GM23338 (cell line): ENCODE results near the gene FRMD4A. TPM values are rescaled to one million over a fixed set of nuclear protein-coding genes. Genes with fewer than 3 reads are reported as not detected.

ENCODE experiments used
- ATAC-seq: fragments of 200-7000 bp; cut with Tn5 transposase; 3 replicates; pipeline ENCODE4 v1.9.1; 2020
- DNase-seq: peaks from one replicate; pipeline ENCODE4 v3.0.0-alpha.2; 2015; ENCODE audit warnings: low spot score
- H2AFZ ChIP-seq: fragments of 200-600 bp; sonication (generic); 2 replicates; pipeline ENCODE4 v1.8.0; 2016; ENCODE audit warnings: antibody characterized with exemption, mild to moderate bottlenecking, moderate library complexity
- H3F3A ChIP-seq: fragments of 200-600 bp; sonication (generic); replicated peaks from 2 replicates; pipeline ENCODE4 v1.8.0; 2017; ENCODE audit warnings: antibody characterized with exemption, mixed run types, low read depth
- H3K27ac ChIP-seq: fragments of 200-600 bp; sonication (generic); 2 replicates; pipeline ENCODE4 v1.6.1; 2016; ENCODE audit warnings: low read depth
- H3K27me3 ChIP-seq: fragments of 200-600 bp; sonication (generic); 2 replicates; pipeline ENCODE4 v1.8.0; 2016; ENCODE audit warnings: mild to moderate bottlenecking, mixed run types, moderate library complexity; ENCODE audit not compliant: insufficient read depth
- H3K36me3 ChIP-seq: fragments of 200-600 bp; sonication (generic); 2 replicates; pipeline ENCODE4 v1.8.0; 2016; ENCODE audit warnings: mild to moderate bottlenecking; ENCODE audit not compliant: insufficient read depth
- H3K4me1 ChIP-seq: fragments of 200-600 bp; sonication (generic); 2 replicates; pipeline ENCODE4 v1.8.0; 2016; ENCODE audit warnings: mild to moderate bottlenecking, moderate library complexity; ENCODE audit not compliant: insufficient read depth
- H3K4me2 ChIP-seq: fragments of 200-600 bp; sonication (generic); 2 replicates; pipeline ENCODE4 v1.7.1; 2017; ENCODE audit warnings: mixed run types
- H3K4me3 ChIP-seq: fragments of 200-600 bp; sonication (generic); 2 replicates; pipeline ENCODE4 v1.6.1; 2016; ENCODE audit warnings: mixed run types
- H3K79me2 ChIP-seq: fragments of 200-600 bp; sonication (generic); replicated peaks from 2 replicates; pipeline ENCODE4 v1.8.0; 2017; ENCODE audit warnings: mild to moderate bottlenecking; ENCODE audit not compliant: insufficient read depth
- H3K9me2 ChIP-seq: fragments of 200-600 bp; sonication (generic); 2 replicates; pipeline ENCODE4 v1.8.0; 2017; ENCODE audit not compliant: insufficient read depth
- H4K20me1 ChIP-seq: fragments of 200-600 bp; sonication (generic); replicated peaks from 2 replicates; pipeline ENCODE4 v1.8.0; 2017; ENCODE audit warnings: mild to moderate bottlenecking; ENCODE audit not compliant: insufficient read depth
- H3K27ac Mint-ChIP-seq: 2 replicates; pipeline ENCODE4 v1.8.0; 2020; ENCODE audit warnings: inconsistent platforms, mild to moderate bottlenecking, moderate library complexity, mixed read lengths
- H3K27me3 Mint-ChIP-seq: 3 replicates; pipeline ENCODE4 v1.8.0; 2022; ENCODE audit warnings: low read depth, mild to moderate bottlenecking, moderate library complexity, mixed read lengths, inconsistent platforms; ENCODE audit not compliant: insufficient read depth, poor library complexity
- H3K36me3 Mint-ChIP-seq: 3 replicates; pipeline ENCODE4 v1.8.0; 2021; ENCODE audit warnings: low read depth, mild to moderate bottlenecking, inconsistent platforms, moderate library complexity, mixed read lengths
- H3K4me1 Mint-ChIP-seq: 3 replicates; pipeline ENCODE4 v1.8.0; 2020; ENCODE audit warnings: mild to moderate bottlenecking, inconsistent platforms, mixed read lengths
- H3K4me3 Mint-ChIP-seq: 3 replicates; pipeline ENCODE4 v1.8.0; 2021; ENCODE audit warnings: moderate library complexity, mild to moderate bottlenecking, inconsistent platforms, mixed read lengths
- H3K9me3 Mint-ChIP-seq: 3 replicates; pipeline ENCODE4 v1.8.0; 2020; ENCODE audit warnings: moderate library complexity, mild to moderate bottlenecking, inconsistent platforms, mixed read lengths
- CREB1 ChIP-seq: fragments of 250-450 bp; sonication (Bioruptor Pico); IDR thresholded peaks from 2 replicates; pipeline ENCODE4 v1.5.0; 2020; ENCODE audit warnings: low read depth, mild to moderate bottlenecking, moderate library complexity
- EZH2 ChIP-seq: fragments of 200-600 bp; sonication (generic); IDR thresholded peaks from one replicate; pipeline ENCODE4 v1.8.0; 2017; ENCODE audit warnings: antibody characterized with exemption, mild to moderate bottlenecking, low read depth; ENCODE audit not compliant: unreplicated experiment
- STAT1 ChIP-seq: IDR thresholded peaks from one replicate; pipeline ENCODE4 v1.6.1; 2016; ENCODE audit warnings: antibody characterized with exemption; ENCODE audit not compliant: unreplicated experiment
- ZNF114 ChIP-seq: fragments of 250-450 bp; sonication (Bioruptor Pico); IDR thresholded peaks from 2 replicates; pipeline ENCODE4 v1.5.0; 2020; ENCODE audit warnings: mild to moderate bottlenecking, moderate library complexity
- ZNF331 ChIP-seq: fragments of 250-450 bp; sonication (Bioruptor Pico); IDR thresholded peaks from 2 replicates; pipeline ENCODE4 v1.5.0; 2020; ENCODE audit warnings: low read depth, mild to moderate bottlenecking, moderate library complexity
- polyA plus RNA-seq: library from polyadenylated mRNA; unstranded; fragments of >200 nt; fragmentation: Nextera tagmentation; extraction: Ambion mirVana; gene quantifications from 2 replicates; pipeline ENCODE4 v1.2.1, GENCODE V29; 2016
- total RNA-seq: library from RNA; depleted of rRNA; stranded (reverse); fragments of >200 nt; shearing (Covaris generic); gene quantifications from 2 replicates; pipeline ENCODE4 v1.2.3, GENCODE V29; 2014
- TF ChIP-seq, protein P1 (sequence below): fragments of 250-450 bp; sonication (Bioruptor Pico); IDR thresholded peaks from 2 replicates; pipeline ENCODE4 v1.5.0; 2020; ENCODE audit warnings: mild to moderate bottlenecking, moderate library complexity
- TF ChIP-seq, protein P2 (sequence below), 2 experiments: fragments of 200-600 bp in 1 of 2; sonication (generic) in 1 of 2; conservative IDR thresholded peaks; 2 replicates each; pipeline versions ENCODE4 v1.5.1 to v1.6.1; 2016 to 2017; ENCODE audit warnings: antibody characterized with exemption in 2 of 2, low read depth in 2 of 2, mild to moderate bottlenecking in 2 of 2, moderate library complexity in 1 of 2
- TF ChIP-seq, protein P3 (sequence below): IDR thresholded peaks from 2 replicates; pipeline ENCODE4 v1.6.1; 2016; ENCODE audit warnings: antibody characterized with exemption

The FRMD4A gene
- total and polyA plus RNA-seq, 2 experiments from 2014 or later = 14.0 to 20.1 TPM

DNA sequence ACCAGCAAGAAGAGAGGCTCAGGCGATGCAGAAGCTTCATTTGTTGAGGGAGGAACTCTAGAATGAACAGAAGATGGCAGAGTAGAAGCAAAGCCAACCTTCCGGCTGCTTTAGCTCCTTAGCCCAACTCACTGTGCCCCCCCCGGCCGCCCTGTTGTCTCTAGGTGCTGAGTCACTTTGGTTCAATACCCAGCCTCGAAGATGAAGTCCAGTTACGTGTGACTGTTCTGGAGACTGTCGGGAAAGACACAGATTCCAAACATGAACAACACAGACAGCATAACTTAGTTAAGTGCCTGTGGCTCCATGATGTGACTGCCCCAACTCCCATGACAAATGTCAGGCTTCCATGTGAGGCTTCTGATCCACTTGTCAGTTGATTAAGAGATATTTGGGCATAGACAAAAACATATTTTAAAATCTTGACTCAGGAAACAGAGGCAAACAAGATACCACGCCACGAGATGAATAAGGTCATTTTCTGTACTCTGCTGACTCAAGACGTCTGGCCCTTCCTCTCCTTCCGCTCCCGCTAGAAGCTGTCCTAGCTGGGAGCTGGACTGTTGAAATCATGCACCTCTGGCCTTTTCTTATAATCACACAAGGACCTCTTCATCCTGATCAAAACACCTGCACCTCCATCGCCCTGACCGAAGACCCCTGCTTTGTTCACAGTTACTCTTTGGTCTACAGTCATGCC, 199.3 kb downstream of the FRMD4A start (continued):
- TF ChIP-seq, protein P1, sequence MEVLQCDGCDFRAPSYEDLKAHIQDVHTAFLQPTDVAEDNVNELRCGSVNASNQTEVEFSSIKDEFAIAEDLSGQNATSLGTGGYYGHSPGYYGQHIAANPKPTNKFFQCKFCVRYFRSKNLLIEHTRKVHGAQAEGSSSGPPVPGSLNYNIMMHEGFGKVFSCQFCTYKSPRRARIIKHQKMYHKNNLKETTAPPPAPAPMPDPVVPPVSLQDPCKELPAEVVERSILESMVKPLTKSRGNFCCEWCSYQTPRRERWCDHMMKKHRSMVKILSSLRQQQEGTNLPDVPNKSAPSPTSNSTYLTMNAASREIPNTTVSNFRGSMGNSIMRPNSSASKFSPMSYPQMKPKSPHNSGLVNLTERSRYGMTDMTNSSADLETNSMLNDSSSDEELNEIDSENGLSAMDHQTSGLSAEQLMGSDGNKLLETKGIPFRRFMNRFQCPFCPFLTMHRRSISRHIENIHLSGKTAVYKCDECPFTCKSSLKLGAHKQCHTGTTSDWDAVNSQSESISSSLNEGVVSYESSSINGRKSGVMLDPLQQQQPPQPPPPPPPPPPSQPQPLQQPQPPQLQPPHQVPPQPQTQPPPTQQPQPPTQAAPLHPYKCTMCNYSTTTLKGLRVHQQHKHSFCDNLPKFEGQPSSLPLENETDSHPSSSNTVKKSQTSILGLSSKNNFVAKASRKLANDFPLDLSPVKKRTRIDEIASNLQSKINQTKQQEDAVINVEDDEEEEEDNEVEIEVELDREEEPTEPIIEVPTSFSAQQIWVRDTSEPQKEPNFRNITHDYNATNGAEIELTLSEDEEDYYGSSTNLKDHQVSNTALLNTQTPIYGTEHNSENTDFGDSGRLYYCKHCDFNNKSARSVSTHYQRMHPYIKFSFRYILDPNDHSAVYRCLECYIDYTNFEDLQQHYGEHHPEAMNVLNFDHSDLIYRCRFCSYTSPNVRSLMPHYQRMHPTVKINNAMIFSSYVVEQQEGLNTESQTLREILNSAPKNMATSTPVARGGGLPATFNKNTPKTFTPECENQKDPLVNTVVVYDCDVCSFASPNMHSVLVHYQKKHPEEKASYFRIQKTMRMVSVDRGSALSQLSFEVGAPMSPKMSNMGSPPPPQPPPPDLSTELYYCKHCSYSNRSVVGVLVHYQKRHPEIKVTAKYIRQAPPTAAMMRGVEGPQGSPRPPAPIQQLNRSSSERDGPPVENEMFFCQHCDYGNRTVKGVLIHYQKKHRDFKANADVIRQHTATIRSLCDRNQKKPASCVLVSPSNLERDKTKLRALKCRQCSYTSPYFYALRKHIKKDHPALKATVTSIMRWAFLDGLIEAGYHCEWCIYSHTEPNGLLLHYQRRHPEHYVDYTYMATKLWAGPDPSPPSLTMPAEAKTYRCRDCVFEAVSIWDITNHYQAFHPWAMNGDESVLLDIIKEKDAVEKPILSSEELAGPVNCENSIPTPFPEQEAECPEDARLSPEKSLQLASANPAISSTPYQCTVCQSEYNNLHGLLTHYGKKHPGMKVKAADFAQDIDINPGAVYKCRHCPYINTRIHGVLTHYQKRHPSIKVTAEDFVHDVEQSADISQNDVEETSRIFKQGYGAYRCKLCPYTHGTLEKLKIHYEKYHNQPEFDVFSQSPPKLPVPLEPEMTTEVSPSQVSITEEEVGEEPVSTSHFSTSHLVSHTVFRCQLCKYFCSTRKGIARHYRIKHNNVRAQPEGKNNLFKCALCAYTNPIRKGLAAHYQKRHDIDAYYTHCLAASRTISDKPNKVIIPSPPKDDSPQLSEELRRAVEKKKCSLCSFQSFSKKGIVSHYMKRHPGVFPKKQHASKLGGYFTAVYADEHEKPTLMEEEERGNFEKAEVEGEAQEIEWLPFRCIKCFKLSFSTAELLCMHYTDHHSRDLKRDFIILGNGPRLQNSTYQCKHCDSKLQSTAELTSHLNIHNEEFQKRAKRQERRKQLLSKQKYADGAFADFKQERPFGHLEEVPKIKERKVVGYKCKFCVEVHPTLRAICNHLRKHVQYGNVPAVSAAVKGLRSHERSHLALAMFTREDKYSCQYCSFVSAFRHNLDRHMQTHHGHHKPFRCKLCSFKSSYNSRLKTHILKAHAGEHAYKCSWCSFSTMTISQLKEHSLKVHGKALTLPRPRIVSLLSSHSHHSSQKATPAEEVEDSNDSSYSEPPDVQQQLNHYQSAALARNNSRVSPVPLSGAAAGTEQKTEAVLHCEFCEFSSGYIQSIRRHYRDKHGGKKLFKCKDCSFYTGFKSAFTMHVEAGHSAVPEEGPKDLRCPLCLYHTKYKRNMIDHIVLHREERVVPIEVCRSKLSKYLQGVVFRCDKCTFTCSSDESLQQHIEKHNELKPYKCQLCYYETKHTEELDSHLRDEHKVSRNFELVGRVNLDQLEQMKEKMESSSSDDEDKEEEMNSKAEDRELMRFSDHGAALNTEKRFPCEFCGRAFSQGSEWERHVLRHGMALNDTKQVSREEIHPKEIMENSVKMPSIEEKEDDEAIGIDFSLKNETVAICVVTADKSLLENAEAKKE (CRISPR knock-in tag) = no peak

DNA sequence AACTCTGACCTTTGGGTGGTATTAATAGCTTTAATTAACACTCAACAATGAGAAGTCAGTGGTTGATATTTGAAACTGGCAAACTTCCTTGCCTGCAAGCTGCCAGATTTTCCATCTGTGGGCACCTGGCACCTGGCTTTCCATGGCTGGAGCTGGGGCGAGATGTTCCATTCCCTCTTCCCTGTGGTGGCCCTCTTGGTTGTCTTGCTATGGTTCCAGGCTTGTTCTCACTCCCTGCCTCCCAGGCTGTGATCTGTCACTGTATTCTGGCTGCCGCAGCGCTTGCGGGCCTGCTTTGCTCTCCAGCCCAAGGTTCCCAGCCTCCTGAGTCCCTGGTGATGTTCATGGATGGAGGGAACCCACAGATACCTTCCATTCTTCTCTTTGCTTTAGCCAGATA, 201.0 kb downstream of the FRMD4A start:
- Histone ChIP-seq H3K27ac (no peak overlapping the region), H3K27me3 (no peaks in the 10 kb centered on the region), H3K4me1 (peaks cover 5% of the 10 kb centered on the region; the same call in 1 of the 2 replicates), H3K4me3 (no peak overlapping the region), H4K20me1 (no peaks in the 10 kb centered on the region), H3K9me2 (0 out of 2 replicates have a peak, but pooled peaks cover 4% of the 10 kb centered on the region), H3K4me2 (no peak overlapping the region), H2AFZ (no peak overlapping the region), H3F3A (no peaks in the 10 kb centered on the region), H3K79me2 (no peaks in the 10 kb centered on the region), H3K36me3 (no peaks in the 10 kb centered on the region)
- no peak for ATAC-seq
- no peaks in the 10 kb centered on the region for H3K9me3 Mint-ChIP-seq
- no peak overlapping the region for H3K4me3 Mint-ChIP-seq
- H3K27ac Mint-ChIP-seq = no peak overlapping the region
- peaks cover 3% of the 10 kb centered on the region for H3K27me3 Mint-ChIP-seq
- H3K36me3 Mint-ChIP-seq = no peaks in the 10 kb centered on the region
- peaks cover 18% of the 10 kb centered on the region for H3K4me1 Mint-ChIP-seq
- TF ChIP-seq, protein P2, sequence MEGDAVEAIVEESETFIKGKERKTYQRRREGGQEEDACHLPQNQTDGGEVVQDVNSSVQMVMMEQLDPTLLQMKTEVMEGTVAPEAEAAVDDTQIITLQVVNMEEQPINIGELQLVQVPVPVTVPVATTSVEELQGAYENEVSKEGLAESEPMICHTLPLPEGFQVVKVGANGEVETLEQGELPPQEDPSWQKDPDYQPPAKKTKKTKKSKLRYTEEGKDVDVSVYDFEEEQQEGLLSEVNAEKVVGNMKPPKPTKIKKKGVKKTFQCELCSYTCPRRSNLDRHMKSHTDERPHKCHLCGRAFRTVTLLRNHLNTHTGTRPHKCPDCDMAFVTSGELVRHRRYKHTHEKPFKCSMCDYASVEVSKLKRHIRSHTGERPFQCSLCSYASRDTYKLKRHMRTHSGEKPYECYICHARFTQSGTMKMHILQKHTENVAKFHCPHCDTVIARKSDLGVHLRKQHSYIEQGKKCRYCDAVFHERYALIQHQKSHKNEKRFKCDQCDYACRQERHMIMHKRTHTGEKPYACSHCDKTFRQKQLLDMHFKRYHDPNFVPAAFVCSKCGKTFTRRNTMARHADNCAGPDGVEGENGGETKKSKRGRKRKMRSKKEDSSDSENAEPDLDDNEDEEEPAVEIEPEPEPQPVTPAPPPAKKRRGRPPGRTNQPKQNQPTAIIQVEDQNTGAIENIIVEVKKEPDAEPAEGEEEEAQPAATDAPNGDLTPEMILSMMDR (conservative IDR thresholded peaks at IDR 0.05; ENCODE audit: low read depth in 2 of 2) = no peak
- TF ChIP-seq CREB1 (CRISPR knock-in tag) (no peak), STAT1 (no peak), ZNF114 (CRISPR knock-in tag) (no peak), EZH2 (no peak), ZNF331 (no peak)
- TF ChIP-seq, protein P3, sequence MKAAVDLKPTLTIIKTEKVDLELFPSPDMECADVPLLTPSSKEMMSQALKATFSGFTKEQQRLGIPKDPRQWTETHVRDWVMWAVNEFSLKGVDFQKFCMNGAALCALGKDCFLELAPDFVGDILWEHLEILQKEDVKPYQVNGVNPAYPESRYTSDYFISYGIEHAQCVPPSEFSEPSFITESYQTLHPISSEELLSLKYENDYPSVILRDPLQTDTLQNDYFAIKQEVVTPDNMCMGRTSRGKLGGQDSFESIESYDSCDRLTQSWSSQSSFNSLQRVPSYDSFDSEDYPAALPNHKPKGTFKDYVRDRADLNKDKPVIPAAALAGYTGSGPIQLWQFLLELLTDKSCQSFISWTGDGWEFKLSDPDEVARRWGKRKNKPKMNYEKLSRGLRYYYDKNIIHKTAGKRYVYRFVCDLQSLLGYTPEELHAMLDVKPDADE = no peak
- no peak for DNase-seq
